ENCODE results near the gene NEDD9.

DNA sequence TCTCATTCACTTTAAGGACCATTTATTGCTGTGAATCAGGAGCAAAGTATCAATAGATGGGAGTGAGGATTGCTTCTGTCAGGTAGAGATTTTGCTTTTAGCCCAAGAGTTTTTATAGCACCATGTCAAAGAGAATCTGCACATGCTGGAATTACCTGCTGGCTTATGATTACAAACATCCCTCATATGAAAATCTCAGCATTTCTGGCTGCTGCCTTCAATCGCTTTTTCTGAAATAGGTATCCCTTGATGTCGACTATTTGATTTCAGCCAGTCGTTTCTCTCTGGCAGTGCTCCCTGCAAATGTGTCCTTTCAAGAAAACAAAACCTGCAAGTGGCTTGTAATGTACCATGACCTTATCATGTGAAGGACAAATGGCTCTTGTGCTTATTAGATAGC is 34.5 kb upstream of the NEDD9 start:
- TF ChIP-seq MAFK (IDR thresholded peaks at IDR 0.05; ENCODE audit: low read depth, low read length): no peak
- TF ChIP-seq SMC3 (IDR thresholded peaks at IDR 0.05; ENCODE audit: low read depth, low read length): no peak
- TF ChIP-seq, protein P1, sequence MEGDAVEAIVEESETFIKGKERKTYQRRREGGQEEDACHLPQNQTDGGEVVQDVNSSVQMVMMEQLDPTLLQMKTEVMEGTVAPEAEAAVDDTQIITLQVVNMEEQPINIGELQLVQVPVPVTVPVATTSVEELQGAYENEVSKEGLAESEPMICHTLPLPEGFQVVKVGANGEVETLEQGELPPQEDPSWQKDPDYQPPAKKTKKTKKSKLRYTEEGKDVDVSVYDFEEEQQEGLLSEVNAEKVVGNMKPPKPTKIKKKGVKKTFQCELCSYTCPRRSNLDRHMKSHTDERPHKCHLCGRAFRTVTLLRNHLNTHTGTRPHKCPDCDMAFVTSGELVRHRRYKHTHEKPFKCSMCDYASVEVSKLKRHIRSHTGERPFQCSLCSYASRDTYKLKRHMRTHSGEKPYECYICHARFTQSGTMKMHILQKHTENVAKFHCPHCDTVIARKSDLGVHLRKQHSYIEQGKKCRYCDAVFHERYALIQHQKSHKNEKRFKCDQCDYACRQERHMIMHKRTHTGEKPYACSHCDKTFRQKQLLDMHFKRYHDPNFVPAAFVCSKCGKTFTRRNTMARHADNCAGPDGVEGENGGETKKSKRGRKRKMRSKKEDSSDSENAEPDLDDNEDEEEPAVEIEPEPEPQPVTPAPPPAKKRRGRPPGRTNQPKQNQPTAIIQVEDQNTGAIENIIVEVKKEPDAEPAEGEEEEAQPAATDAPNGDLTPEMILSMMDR (conservative IDR thresholded peaks at IDR 0.05; ENCODE audit: low read depth, low read length): no peak
- TF ChIP-seq, protein P2, sequence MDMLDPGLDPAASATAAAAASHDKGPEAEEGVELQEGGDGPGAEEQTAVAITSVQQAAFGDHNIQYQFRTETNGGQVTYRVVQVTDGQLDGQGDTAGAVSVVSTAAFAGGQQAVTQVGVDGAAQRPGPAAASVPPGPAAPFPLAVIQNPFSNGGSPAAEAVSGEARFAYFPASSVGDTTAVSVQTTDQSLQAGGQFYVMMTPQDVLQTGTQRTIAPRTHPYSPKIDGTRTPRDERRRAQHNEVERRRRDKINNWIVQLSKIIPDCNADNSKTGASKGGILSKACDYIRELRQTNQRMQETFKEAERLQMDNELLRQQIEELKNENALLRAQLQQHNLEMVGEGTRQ (IDR thresholded peaks at IDR 0.05; ENCODE audit: low read depth, low read length): no peak
- TF ChIP-seq POLR2A (IDR thresholded peaks at IDR 0.05; ENCODE audit: low read depth, low read length): no peak
- TF ChIP-seq FOS (IDR thresholded peaks at IDR 0.05; ENCODE audit: low read depth, low read length): no peak
- TF ChIP-seq, protein P3, sequence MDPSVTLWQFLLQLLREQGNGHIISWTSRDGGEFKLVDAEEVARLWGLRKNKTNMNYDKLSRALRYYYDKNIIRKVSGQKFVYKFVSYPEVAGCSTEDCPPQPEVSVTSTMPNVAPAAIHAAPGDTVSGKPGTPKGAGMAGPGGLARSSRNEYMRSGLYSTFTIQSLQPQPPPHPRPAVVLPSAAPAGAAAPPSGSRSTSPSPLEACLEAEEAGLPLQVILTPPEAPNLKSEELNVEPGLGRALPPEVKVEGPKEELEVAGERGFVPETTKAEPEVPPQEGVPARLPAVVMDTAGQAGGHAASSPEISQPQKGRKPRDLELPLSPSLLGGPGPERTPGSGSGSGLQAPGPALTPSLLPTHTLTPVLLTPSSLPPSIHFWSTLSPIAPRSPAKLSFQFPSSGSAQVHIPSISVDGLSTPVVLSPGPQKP (IDR thresholded peaks at IDR 0.05; ENCODE audit: borderline replicate concordance, low read depth, low read length): no peak
- TF ChIP-seq CHD1 (IDR thresholded peaks at IDR 0.05; ENCODE audit: low read depth, low read length): no peak
- no peak for TF ChIP-seq NFE2L2 (IDR thresholded peaks at IDR 0.05; ENCODE audit: low read depth, low read length)

All from IMR-90 (cell line).